PFSK-1 (cell line): ENCODE data around the gene DLD.

Source experiments
- FOXP2 ChIP-seq: optimal IDR thresholded peaks from 2 replicates; pipeline ENCODE3; 2011; ENCODE audit warnings: borderline replicate concordance, control low read depth, inconsistent platforms; ENCODE audit not compliant: insufficient read depth; ENCODE audit errors: extremely low read length, extremely low read depth
- POLR2AphosphoS5 ChIP-seq: IDR thresholded peaks from 2 replicates; pipeline ENCODE4 v1.6.1; 2012; ENCODE audit warnings: low read depth, mild to moderate bottlenecking, control low read depth, low read length, moderate library complexity
- SIN3A ChIP-seq: IDR thresholded peaks from 2 replicates; pipeline ENCODE4 v1.6.1; 2012; ENCODE audit warnings: mild to moderate bottlenecking, low read length, moderate library complexity, borderline replicate concordance; ENCODE audit not compliant: insufficient read depth
- TAF1 ChIP-seq: IDR thresholded peaks from 2 replicates; pipeline ENCODE4 v1.6.1; 2012; ENCODE audit warnings: low read length, control low read depth, borderline replicate concordance; ENCODE audit not compliant: insufficient read depth
- TF ChIP-seq, protein P1 (sequence below), 2 experiments: IDR thresholded peaks; 2 replicates each; pipeline versions ENCODE4 v1.6.1 to v1.8.0; 2011 to 2012; ENCODE audit warnings: low read depth in 2 of 2, low read length in 2 of 2, control low read depth in 1 of 2, inconsistent platforms in 1 of 2, mild to moderate bottlenecking in 1 of 2, moderate library complexity in 1 of 2; ENCODE audit not compliant: insufficient read depth in 1 of 2

Gene DLD

DNA sequence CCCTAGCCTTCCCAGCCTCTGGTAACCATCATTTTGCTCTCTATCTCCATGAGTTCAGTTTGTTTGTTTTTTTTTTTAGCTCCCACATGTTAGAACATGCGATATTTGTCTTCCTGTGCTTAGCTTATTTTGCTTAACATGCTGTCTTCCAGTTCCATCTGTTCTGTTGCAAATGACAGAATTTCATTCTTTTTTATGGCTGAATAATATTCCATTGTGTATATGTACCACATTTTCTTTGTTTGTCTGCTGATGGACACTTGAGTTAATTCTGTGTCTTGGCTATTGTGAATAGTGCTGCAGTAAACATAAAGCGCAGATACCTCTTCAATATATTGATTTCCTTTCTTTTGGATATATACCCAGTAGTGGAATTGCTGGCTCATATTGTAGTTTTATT lies 21.0 kb downstream of the DLD start:
- TF ChIP-seq TAF1 (no peak), FOXP2 (no peak), POLR2AphosphoS5 (no peak), SIN3A (no peak)
- TF ChIP-seq, protein P1, sequence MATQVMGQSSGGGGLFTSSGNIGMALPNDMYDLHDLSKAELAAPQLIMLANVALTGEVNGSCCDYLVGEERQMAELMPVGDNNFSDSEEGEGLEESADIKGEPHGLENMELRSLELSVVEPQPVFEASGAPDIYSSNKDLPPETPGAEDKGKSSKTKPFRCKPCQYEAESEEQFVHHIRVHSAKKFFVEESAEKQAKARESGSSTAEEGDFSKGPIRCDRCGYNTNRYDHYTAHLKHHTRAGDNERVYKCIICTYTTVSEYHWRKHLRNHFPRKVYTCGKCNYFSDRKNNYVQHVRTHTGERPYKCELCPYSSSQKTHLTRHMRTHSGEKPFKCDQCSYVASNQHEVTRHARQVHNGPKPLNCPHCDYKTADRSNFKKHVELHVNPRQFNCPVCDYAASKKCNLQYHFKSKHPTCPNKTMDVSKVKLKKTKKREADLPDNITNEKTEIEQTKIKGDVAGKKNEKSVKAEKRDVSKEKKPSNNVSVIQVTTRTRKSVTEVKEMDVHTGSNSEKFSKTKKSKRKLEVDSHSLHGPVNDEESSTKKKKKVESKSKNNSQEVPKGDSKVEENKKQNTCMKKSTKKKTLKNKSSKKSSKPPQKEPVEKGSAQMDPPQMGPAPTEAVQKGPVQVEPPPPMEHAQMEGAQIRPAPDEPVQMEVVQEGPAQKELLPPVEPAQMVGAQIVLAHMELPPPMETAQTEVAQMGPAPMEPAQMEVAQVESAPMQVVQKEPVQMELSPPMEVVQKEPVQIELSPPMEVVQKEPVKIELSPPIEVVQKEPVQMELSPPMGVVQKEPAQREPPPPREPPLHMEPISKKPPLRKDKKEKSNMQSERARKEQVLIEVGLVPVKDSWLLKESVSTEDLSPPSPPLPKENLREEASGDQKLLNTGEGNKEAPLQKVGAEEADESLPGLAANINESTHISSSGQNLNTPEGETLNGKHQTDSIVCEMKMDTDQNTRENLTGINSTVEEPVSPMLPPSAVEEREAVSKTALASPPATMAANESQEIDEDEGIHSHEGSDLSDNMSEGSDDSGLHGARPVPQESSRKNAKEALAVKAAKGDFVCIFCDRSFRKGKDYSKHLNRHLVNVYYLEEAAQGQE (IDR thresholded peaks at IDR 0.05; ENCODE audit: insufficient read depth in 1 of 2, low read depth in 2 of 2, low read length in 2 of 2): no peak

DNA sequence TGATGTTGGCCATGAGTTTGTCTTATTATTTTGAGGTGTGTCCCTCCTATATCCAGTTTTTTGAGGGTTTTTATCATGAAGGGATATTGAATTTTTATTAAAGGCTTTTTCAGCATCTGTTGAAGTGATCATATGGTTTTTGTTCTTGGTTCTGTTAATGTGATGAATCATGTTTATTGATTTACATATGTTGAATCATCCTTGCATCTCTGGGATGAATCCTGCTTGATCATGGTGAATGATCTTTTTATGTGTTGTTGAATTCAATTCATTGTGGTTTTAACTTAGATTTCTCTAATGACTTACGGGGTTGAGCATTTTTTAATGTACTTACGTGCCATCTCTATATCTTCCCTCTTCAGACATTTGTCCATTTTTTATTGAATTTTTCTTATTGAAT lies 22.9 kb downstream of the DLD start:
- TF ChIP-seq SIN3A: no peak
- TF ChIP-seq POLR2AphosphoS5: no peak
- no peak for TF ChIP-seq FOXP2
- TF ChIP-seq, protein P1 (IDR thresholded peaks at IDR 0.05; ENCODE audit: insufficient read depth in 1 of 2, low read depth in 2 of 2, low read length in 2 of 2): no peak
- no peak for TF ChIP-seq TAF1

DNA sequence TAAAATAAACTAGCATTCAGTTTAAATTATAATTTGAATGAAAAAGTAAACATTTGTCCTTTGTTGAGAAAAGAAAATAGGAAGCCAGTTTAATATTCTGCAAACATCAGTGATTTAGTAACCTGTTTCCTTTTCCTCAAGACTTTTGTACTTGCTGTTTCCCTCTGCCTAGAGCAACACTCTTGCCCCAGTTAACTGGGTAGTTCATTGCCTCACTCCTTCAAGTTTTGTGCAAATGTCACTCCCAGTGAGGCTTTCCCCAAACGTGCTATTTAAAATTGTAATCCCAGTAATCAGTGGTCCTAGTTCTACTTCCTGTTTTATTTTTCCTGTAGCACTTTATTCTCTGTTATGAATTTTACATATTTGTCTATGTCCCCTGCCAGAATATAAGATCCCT lies 23.8 kb downstream of the DLD start:
- TF ChIP-seq, protein P1 (IDR thresholded peaks at IDR 0.05; ENCODE audit: insufficient read depth in 1 of 2, low read depth in 2 of 2, low read length in 2 of 2): no peak
- TF ChIP-seq TAF1 (no peak), SIN3A (no peak), FOXP2 (no peak), POLR2AphosphoS5 (no peak)

DNA sequence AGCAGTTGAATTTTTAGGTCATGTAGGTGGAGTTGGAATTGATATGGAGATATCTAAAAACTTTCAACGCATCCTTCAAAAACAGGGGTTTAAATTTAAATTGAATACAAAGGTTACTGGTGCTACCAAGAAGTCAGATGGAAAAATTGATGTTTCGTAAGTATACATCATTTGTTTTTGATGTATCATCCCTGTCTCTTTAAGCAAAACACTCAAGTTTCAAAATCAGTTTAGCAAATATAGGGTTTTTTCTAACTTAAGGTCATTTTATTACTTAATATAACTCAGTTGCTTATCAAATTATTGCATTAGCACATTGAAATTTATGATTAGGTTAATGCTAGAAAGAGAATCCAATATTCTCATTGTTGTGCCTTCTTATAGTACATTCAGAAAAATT lies 24.6 kb downstream of the DLD start:
- TF ChIP-seq TAF1 (no peak), FOXP2 (no peak), SIN3A (no peak), POLR2AphosphoS5 (no peak)
- TF ChIP-seq, protein P1 (IDR thresholded peaks at IDR 0.05; ENCODE audit: insufficient read depth in 1 of 2, low read depth in 2 of 2, low read length in 2 of 2): no peak

DNA sequence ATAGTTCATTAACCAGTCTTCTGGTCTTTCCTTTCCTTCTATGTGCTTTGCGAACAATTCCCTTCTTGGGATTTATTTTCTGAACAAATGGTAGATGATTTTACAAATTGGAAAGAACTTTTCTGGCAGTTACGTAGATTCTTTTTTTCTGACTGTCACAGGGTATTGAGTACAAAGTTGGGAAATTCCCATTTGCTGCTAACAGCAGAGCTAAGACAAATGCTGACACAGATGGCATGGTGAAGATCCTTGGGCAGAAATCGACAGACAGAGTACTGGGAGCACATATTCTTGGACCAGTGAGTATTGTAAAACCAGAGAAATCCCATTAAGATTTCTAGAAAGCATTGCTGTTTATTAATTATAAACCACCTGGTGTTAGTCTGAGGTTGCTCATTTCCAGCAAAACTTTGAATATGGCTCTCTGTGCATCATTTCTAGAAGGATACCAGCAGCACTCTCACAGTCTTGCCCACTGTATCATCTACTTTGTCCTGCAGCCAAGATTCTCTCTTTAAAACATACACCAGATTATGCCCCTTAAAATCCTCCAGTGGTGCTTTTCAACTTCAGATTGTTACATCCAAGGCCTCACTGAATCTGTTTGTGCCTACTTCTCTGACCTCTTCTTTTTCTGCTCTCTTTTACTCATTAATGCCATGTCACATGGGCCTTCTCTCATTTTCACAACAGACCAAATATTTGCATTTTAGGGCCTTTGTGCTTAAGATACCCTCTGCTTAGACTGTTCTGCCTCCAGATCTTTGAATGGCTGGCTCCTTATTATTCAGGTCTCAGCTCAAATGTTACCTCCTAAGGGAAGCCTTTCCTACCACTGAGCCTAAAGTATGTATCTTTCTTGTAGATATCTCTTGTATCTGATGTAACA lies 27.0 kb downstream of the DLD start:
- TF ChIP-seq, protein P1 (IDR thresholded peaks at IDR 0.05; ENCODE audit: insufficient read depth in 1 of 2, low read depth in 2 of 2, low read length in 2 of 2): no peak
- no peak for TF ChIP-seq SIN3A
- TF ChIP-seq POLR2AphosphoS5: no peak
- TF ChIP-seq FOXP2: no peak
- no peak for TF ChIP-seq TAF1
